Measurements from ENCODE around the gene GABRD.

GRCh38 chr1:2060072-2060471 is 40.9 kb downstream of the GABRD start:
- no peak for TF ChIP-seq CTCF (IDR thresholded peaks at IDR 0.05 in 2 of 3, conservative IDR thresholded peaks at IDR 0.05 in 1 of 3; ENCODE audit: borderline replicate concordance in 1 of 3, insufficient read depth in 1 of 3, low read depth in 2 of 3, low read length in 2 of 3)
- no peak for TF ChIP-seq POLR2AphosphoS5 (IDR thresholded peaks at IDR 0.05; ENCODE audit: low read depth, low read length)
- no peak for TF ChIP-seq EZH2 (IDR thresholded peaks at IDR 0.05)
- TF ChIP-seq ZFX (IDR thresholded peaks at IDR 0.05), result no peak
- TF ChIP-seq POLR2A (IDR thresholded peaks at IDR 0.05; ENCODE audit: borderline replicate concordance, extremely low read depth, insufficient read depth, insufficient read length), result no peak
- TF ChIP-seq RAD21 (IDR thresholded peaks at IDR 0.05; ENCODE audit: low read depth), result no peak
- no peak for TF ChIP-seq MAX (IDR thresholded peaks at IDR 0.05)
- no peak for TF ChIP-seq SIN3A (IDR thresholded peaks at IDR 0.05; ENCODE audit: low read depth)
- no peak for TF ChIP-seq REST (IDR thresholded peaks at IDR 0.05; ENCODE audit: low read depth)
- no peak for TF ChIP-seq ZNF274 (IDR thresholded peaks at IDR 0.05; ENCODE audit: low read depth, low read length)
- no peak for TF ChIP-seq YY1 (IDR thresholded peaks at IDR 0.05; ENCODE audit: extremely low read depth, insufficient replicate concordance, low read depth, low read length)
- no peak for TF ChIP-seq ZBTB33 (IDR thresholded peaks at IDR 0.05; ENCODE audit: extremely low read depth, insufficient replicate concordance, low read length)
